Loucy (cell line): ENCODE measurements around the gene SLC17A9.
A peak's percentile ranks its signal among the peaks of the same experiment; 100 is the strongest.

Source experiments
- H2AFZ ChIP-seq: fragments of 200-600 bp; sonication (generic); 2 replicates; pipeline ENCODE4 v1.6.0; 2016; ENCODE audit warnings: antibody characterized with exemption, mild to moderate bottlenecking, low read length, moderate library complexity
- H3F3A ChIP-seq: fragments of 200-600 bp; 2 replicates; pipeline ENCODE4 v1.6.0; 2016; ENCODE audit warnings: antibody characterized with exemption, low read depth, mild to moderate bottlenecking
- H3K27me3 ChIP-seq: fragments of 200-600 bp; sonication (generic); 2 replicates; pipeline ENCODE4 v1.6.1; 2014; ENCODE audit warnings: low read length, mild to moderate bottlenecking; ENCODE audit not compliant: insufficient read depth, poor library complexity, severe bottlenecking
- H3K36me3 ChIP-seq: fragments of 200-600 bp; sonication (generic); 2 replicates; pipeline ENCODE4 v1.6.1; 2016; ENCODE audit warnings: low read length; ENCODE audit not compliant: insufficient read depth
- H3K4me1 ChIP-seq: fragments of 200-600 bp; sonication (generic); 2 replicates; pipeline ENCODE4 v1.5.1; 2014; ENCODE audit warnings: low read length, mild to moderate bottlenecking; ENCODE audit not compliant: insufficient read depth, poor library complexity, severe bottlenecking
- H3K4me2 ChIP-seq: fragments of 200-600 bp; sonication (generic); 2 replicates; pipeline ENCODE4 v1.6.0; 2014; ENCODE audit warnings: antibody characterized with exemption, low read length, low read depth, mild to moderate bottlenecking; ENCODE audit not compliant: poor library complexity, severe bottlenecking
- H3K4me3 ChIP-seq: fragments of 200-600 bp; sonication (generic); 2 replicates; pipeline ENCODE4 v1.5.1; 2014; ENCODE audit warnings: low read length, mild to moderate bottlenecking, mixed read lengths; ENCODE audit not compliant: poor library complexity, severe bottlenecking
- H3K79me2 ChIP-seq: fragments of 200-600 bp; sonication (generic); 2 replicates; pipeline ENCODE4 v1.6.1; 2014; ENCODE audit warnings: low read length; ENCODE audit not compliant: insufficient read depth
- H3K9ac ChIP-seq: fragments of 200-600 bp; sonication (generic); 2 replicates; pipeline ENCODE4 v1.6.0; 2014; ENCODE audit warnings: mild to moderate bottlenecking, low read depth, low read length, moderate library complexity; ENCODE audit not compliant: poor library complexity, severe bottlenecking
- H3K9me2 ChIP-seq: fragments of 200-600 bp; sonication (generic); replicated peaks from 2 replicates; pipeline ENCODE4 v1.6.1; 2016; ENCODE audit warnings: low read depth, low read length, mixed read lengths
- H3K9me3 ChIP-seq: fragments of 200-600 bp; sonication (generic); 2 replicates; pipeline ENCODE4 v1.6.1; 2014; ENCODE audit warnings: mild to moderate bottlenecking, antibody characterized with exemption, low read length, low read depth; ENCODE audit not compliant: insufficient read depth
- H4K20me1 ChIP-seq: fragments of 200-600 bp; sonication (generic); 2 replicates; pipeline ENCODE4 v1.6.0; 2014; ENCODE audit warnings: antibody characterized with exemption, low read length, mild to moderate bottlenecking; ENCODE audit not compliant: insufficient read depth, poor library complexity, severe bottlenecking
- CTCF ChIP-seq: fragments of 200-600 bp; sonication (generic); conservative IDR thresholded peaks from 2 replicates; pipeline ENCODE4 v1.5.1; 2014; ENCODE audit warnings: mild to moderate bottlenecking, antibody characterized with exemption, low read length
- EZH2phosphoT487 ChIP-seq: fragments of 200-600 bp; IDR thresholded peaks from 2 replicates; pipeline ENCODE4 v1.6.1; 2018; ENCODE audit warnings: antibody characterized with exemption, mild to moderate bottlenecking, moderate library complexity, borderline replicate concordance

The SLC17A9 gene

DNA sequence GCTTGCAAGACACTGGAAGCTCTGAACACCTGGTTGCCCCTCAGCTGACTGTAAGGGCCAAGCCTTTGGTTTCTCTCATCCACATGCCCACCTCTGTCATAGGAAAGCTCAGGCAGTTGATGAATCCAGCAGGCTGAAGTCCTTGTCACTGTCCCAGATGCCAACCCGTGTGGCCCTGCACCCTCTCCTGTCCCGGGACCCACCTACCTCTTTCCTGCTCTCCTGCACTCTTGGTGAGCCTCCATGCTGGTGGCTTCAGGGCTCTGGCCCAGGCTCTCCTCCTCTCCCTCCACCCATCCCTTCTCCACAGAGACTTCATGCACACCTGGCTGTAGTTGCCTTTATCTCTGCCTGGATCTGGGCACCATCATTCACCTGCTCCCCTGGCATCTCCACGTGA is 18.5 kb upstream of the SLC17A9 start:
- Histone ChIP-seq H3F3A (0 out of 2 replicates have a peak, but pooled peaks cover under 1% of the 10 kb centered on the region), H3K4me1 (peaks cover 48% of the 10 kb centered on the region), H2AFZ (no peak overlapping the region), H4K20me1 (peaks cover 79% of the 10 kb centered on the region), H3K9ac (peak overlapping the region; percentile 98), H3K27me3 (no peaks in the 10 kb centered on the region), H3K4me2 (peak overlapping the region; percentile 92), H3K36me3 (no peaks in the 10 kb centered on the region), H3K9me3 (no peaks in the 10 kb centered on the region), H3K79me2 (peaks cover 96% of the 10 kb centered on the region), H3K4me3 (peak overlapping the region; percentile 83), H3K9me2 (no peaks in the 10 kb centered on the region)
- TF ChIP-seq EZH2phosphoT487 = no peak
- TF ChIP-seq CTCF = no peak

GRCh38 chr20:62935204-62935967 is 17.1 kb upstream of the SLC17A9 start:
- Histone ChIP-seq H3K9ac (peak overlapping the region; percentile 98), H4K20me1 (peaks cover 78% of the 10 kb centered on the region)

GRCh38 chr20:62935968-62936585 is 16.4 kb upstream of the SLC17A9 start:
- H3K4me2 ChIP-seq = peak overlapping the region; percentile 92
- H3K79me2 ChIP-seq = peaks cover 96% of the 10 kb centered on the region
- H3K36me3 ChIP-seq = no peaks in the 10 kb centered on the region

More at GRCh38 chr20:62935204-62935967, 17.1 kb upstream of the SLC17A9 start:
- H3K9me3 ChIP-seq = no peaks in the 10 kb centered on the region
- H3K79me2 ChIP-seq = peaks cover 96% of the 10 kb centered on the region
- no peak overlapping the region for H2AFZ ChIP-seq
- H3K9me2 ChIP-seq = no peaks in the 10 kb centered on the region
- peak overlapping the region; percentile 83 for H3K4me3 ChIP-seq
- no peaks in the 10 kb centered on the region for H3K27me3 ChIP-seq
- H3F3A ChIP-seq = no peaks in the 10 kb centered on the region
- H3K4me2 ChIP-seq = peak overlapping the region; percentile 92
- H3K4me1 ChIP-seq = peaks cover 45% of the 10 kb centered on the region
- no peaks in the 10 kb centered on the region for H3K36me3 ChIP-seq
- TF ChIP-seq CTCF (no peak), EZH2phosphoT487 (no peak)

More at GRCh38 chr20:62935968-62936585, 16.4 kb upstream of the SLC17A9 start:
- Histone ChIP-seq H3K4me1 (peaks cover 46% of the 10 kb centered on the region), H4K20me1 (peaks cover 76% of the 10 kb centered on the region), H3K27me3 (no peaks in the 10 kb centered on the region), H3K4me3 (peak overlapping the region; percentile 83), H3K9me2 (no peaks in the 10 kb centered on the region), H3K9me3 (no peaks in the 10 kb centered on the region), H2AFZ (no peak overlapping the region), H3F3A (no peaks in the 10 kb centered on the region), H3K9ac (peak overlapping the region; percentile 98)
- TF ChIP-seq EZH2phosphoT487 = no peak
